ENCODE data around the gene EXOC6.

DNA sequence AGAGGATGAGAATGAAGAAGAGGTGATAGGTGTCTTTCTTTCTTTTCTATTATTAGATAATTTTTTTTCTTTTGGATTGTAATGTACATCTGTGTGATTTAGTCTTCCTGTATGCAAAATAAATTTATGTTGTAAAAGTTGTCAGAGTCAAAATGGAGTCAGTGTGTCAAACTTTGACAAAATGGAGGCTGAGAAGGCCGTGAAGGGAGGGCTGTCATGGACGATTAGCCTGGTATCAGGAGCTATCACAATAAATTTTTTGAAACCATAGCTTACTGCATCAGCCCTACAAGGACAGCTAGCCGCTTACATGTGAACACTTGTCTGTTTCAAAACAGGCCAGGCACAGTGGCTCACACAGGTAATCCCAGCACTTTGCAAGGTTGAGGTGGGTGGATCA is 67.6 kb downstream of the EXOC6 start:
- TF ChIP-seq, protein P1, sequence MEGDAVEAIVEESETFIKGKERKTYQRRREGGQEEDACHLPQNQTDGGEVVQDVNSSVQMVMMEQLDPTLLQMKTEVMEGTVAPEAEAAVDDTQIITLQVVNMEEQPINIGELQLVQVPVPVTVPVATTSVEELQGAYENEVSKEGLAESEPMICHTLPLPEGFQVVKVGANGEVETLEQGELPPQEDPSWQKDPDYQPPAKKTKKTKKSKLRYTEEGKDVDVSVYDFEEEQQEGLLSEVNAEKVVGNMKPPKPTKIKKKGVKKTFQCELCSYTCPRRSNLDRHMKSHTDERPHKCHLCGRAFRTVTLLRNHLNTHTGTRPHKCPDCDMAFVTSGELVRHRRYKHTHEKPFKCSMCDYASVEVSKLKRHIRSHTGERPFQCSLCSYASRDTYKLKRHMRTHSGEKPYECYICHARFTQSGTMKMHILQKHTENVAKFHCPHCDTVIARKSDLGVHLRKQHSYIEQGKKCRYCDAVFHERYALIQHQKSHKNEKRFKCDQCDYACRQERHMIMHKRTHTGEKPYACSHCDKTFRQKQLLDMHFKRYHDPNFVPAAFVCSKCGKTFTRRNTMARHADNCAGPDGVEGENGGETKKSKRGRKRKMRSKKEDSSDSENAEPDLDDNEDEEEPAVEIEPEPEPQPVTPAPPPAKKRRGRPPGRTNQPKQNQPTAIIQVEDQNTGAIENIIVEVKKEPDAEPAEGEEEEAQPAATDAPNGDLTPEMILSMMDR (IDR thresholded peaks at IDR 0.05): no peak
- no peak for TF ChIP-seq POLR2A (IDR thresholded peaks at IDR 0.05)
